Lower lobe of right lung (tissue), 2 donors: ENCODE results near the gene NMT1. TPM values are rescaled to one million over a fixed set of nuclear protein-coding genes. Genes with fewer than 3 reads are reported as not detected.

ENCODE experiments used
- ATAC-seq, 2 donors: fragments of 200-7000 bp; cut with Tn5 transposase; one replicate each; pipeline ENCODE4 v1.9.1; 2020 to 2022; ENCODE audit warnings: mild to moderate bottlenecking in 2 of 2, moderate library complexity in 2 of 2
- DNase-seq: peaks from one replicate; pipeline ENCODE4 v3.0.0-alpha.2; 2020
- H3K27ac ChIP-seq: fragments of 200-600 bp; one replicate; pipeline ENCODE4 v1.8.0; 2022
- H3K27me3 ChIP-seq: fragments of 200-600 bp; one replicate; pipeline ENCODE4 v1.8.0; 2022; ENCODE audit warnings: low read depth
- H3K36me3 ChIP-seq: fragments of 200-600 bp; one replicate; pipeline ENCODE4 v1.8.0; 2022; ENCODE audit warnings: mild to moderate bottlenecking
- H3K4me1 ChIP-seq: fragments of 200-600 bp; one replicate; pipeline ENCODE4 v1.8.0; 2022
- H3K4me3 ChIP-seq: fragments of 200-600 bp; one replicate; pipeline ENCODE4 v1.8.0; 2022; ENCODE audit warnings: mild to moderate bottlenecking
- H3K9me3 ChIP-seq: fragments of 200-600 bp; one replicate; pipeline ENCODE4 v1.8.0; 2022
- intact Hi-C: fragments of 100-400 bp; cut with DNase I; formaldehyde crosslinking; loops from one replicate; pipeline ENCODE4 v1.11.0; 2022
- total RNA-seq: library from RNA; stranded (reverse); fragmentation: NEBNext Ultra II Directional; extraction: Animal tissue kit (Norgen Biotek cat#: 25700); gene quantifications from one replicate; pipeline ENCODE4 v1.2.1, GENCODE V29; 2021
- TF ChIP-seq, protein P1 (sequence below): fragments of 200-600 bp; IDR thresholded peaks from one replicate; pipeline ENCODE4 v1.8.0; 2022; ENCODE audit warnings: antibody characterized with exemption, mild to moderate bottlenecking
- donor health status: DM: no; HTN: yes; CAD: no; lungs with severe emphysema.

NMT1 gene
- total RNA-seq, 1 donor from 2014 or later = 117 TPM

DNA sequence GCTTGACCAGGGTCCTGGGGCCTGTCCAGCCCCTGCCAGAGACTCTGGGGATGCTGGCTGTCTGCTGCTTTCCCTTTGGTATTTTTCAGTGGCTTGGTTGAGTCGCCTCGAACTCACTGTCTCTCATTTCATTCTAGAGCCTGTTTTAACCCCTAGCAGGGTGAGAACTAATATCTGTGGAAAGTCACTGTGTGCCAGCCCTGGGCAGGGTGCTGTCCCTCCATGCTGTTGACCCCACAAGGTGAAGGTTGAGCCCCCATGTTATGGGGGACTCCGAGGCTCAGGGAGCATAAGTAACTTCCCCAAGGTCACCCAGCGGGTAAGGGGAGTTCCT is 42.6 kb upstream of the NMT1 start:
- H3K4me1 ChIP-seq = peaks cover 29% of the 10 kb centered on the region
- H3K4me3 ChIP-seq = peak overlapping the region; percentile 59
- H3K9me3 ChIP-seq = no peaks in the 10 kb centered on the region
- H3K36me3 ChIP-seq = no peaks in the 10 kb centered on the region
- DNase-seq (no peak), ATAC-seq (no peak)
- H3K27me3 ChIP-seq = peaks cover 30% of the 10 kb centered on the region
- TF ChIP-seq, protein P1, sequence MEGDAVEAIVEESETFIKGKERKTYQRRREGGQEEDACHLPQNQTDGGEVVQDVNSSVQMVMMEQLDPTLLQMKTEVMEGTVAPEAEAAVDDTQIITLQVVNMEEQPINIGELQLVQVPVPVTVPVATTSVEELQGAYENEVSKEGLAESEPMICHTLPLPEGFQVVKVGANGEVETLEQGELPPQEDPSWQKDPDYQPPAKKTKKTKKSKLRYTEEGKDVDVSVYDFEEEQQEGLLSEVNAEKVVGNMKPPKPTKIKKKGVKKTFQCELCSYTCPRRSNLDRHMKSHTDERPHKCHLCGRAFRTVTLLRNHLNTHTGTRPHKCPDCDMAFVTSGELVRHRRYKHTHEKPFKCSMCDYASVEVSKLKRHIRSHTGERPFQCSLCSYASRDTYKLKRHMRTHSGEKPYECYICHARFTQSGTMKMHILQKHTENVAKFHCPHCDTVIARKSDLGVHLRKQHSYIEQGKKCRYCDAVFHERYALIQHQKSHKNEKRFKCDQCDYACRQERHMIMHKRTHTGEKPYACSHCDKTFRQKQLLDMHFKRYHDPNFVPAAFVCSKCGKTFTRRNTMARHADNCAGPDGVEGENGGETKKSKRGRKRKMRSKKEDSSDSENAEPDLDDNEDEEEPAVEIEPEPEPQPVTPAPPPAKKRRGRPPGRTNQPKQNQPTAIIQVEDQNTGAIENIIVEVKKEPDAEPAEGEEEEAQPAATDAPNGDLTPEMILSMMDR = no peak
- H3K27ac ChIP-seq = no peak overlapping the region
- intact Hi-C loops = loop anchor here (10.0 kb wide), 1 partner anchor 94 kb away; no protein-coding TSS in a partner anchor

DNA sequence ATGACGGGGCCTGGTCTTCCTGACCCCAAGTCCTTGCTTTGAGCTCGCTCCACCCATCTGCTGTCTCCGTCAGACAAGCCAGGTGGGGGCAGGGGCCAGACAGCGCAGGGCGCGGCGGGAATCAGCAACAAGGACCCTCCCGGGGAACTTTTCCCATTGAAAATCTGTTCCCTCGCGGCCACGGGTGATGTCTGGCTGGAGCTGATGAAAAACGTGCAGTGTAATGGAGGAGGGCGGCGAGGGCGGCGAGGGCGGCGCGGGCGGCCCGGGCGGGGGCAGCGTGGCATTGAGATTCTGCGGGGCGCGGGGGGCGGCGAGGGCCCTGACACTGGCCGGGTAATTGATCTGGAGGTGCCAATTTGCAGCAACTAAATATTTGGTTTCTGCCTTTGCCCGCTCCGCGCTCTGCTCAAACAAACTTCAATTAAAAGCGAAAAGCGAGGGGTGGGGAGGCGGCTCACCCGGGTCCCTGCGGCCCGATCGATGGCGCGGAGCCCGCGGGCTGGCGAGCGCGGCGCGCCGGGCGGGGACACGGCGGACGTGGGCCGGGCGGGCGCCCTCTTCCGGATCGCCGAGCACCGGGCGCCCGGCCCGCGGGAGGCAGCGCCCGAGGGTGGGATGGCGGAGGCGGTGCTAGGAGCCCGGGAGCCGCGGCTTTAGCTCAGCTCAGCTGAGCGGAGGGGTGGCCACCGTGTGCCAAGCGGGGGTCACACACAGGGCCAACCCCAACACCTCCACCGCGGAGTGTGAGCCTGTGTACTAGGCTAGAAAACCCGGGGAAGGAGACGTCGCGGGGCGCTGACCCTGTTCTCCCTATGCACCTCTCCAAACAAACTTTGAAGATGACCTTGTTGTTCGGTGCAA is 42.0 kb upstream of the NMT1 start:
- Histone ChIP-seq H3K4me1 (peaks cover 29% of the 10 kb centered on the region), H3K27ac (no peak overlapping the region), H3K4me3 (peak overlapping the region; percentile 59), H3K36me3 (no peaks in the 10 kb centered on the region), H3K27me3 (peaks cover 30% of the 10 kb centered on the region), H3K9me3 (no peaks in the 10 kb centered on the region)
- intact Hi-C loops = loop anchor here (10.0 kb wide), 1 partner anchor 94 kb away; no protein-coding TSS in a partner anchor
- peak; percentile 52 for DNase-seq
- TF ChIP-seq, protein P1 = peak; percentile 38
- peak; percentile 84 to 86 for ATAC-seq

DNA sequence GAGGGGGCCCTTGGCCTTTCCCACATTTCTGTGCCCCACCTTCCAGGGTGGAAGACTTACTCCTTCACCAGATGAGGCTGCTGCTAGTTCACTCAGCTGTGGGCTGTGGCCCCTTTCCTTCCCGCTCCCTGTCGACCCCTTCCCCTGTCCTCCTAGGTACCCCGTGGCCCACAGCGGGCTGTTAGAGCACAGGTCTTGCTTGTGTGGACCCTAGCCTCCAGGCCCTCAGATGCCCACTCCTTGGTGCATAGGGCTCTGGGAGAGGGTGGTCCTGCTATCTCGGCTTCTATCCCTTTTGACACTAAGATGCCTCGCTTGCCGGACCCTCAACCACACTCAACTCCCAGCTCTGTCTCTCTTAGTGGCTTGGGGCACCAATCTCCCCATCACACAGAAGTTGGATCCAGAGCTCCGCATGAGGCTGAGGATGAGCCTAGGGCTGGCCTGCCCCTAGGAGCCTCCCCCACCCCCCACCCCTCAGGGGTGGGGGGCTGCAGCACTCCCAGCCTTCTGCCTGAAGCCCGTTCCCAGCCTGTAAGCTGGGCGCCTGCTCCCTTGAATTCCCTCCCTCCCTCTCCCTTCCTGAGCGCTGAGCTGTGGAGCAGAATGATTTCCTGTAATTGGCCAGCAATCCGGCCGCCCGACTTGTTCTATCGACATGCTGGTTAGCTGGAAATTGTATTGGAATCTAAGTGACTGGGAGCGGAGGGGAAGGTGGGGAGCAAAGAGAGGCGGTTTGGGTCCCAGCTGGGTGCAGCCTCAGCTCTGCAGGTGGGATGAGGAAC is 40.6 kb upstream of the NMT1 start:
- H3K27me3 ChIP-seq = peaks cover 30% of the 10 kb centered on the region
- no peaks in the 10 kb centered on the region for H3K36me3 ChIP-seq
- ATAC-seq = no peak
- DNase-seq = no peak
- peaks cover 29% of the 10 kb centered on the region for H3K4me1 ChIP-seq
- H3K27ac ChIP-seq = no peak overlapping the region
- intact Hi-C loops = no loop called here
- TF ChIP-seq, protein P1 = no peak
- no peaks in the 10 kb centered on the region for H3K9me3 ChIP-seq
- no peak overlapping the region for H3K4me3 ChIP-seq

DNA sequence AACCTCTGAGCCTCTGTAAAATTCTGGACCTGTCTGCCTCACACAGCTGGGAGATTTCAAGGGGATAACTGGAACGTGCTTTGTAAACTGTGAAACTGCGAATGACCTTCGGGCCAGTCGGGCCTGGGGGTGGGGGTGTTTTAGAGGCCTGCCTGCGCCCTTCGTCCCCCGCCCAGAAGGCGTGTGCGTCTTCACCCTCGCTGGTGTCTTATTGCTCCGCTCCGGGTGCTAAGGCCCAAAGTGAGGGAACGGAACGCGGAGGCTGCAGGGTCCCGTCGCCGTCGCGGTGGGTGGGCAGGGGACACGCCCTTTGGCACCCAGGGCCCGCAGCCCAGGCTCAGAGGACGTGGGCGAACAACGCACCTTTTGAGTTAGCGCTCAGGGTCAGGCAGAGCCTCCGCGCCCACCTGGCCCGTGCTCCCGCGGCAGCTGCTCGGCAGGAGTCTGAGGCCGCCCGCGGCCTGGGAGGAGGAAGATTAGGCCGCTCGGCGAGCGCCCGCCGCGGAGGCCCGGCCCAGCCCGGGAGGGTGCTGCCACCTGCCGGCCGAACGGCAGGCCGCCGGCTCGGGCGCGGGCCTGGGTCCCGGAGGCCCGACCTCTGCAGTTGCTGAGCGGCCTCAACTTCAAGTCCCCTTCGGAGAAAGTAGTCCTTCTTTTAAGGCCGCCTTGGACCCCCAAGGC is 39.4 kb upstream of the NMT1 start:
- Histone ChIP-seq H3K9me3 (no peaks in the 10 kb centered on the region), H3K27me3 (peaks cover 30% of the 10 kb centered on the region), H3K4me1 (peaks cover 29% of the 10 kb centered on the region), H3K4me3 (peak overlapping the region; percentile 55), H3K36me3 (no peaks in the 10 kb centered on the region), H3K27ac (peak overlapping the region; percentile 72)
- ATAC-seq = peak; percentile 88 to 91
- TF ChIP-seq, protein P1 = peak; percentile 97
- DNase-seq = peak; percentile 79
- intact Hi-C loops = no loop called here

DNA sequence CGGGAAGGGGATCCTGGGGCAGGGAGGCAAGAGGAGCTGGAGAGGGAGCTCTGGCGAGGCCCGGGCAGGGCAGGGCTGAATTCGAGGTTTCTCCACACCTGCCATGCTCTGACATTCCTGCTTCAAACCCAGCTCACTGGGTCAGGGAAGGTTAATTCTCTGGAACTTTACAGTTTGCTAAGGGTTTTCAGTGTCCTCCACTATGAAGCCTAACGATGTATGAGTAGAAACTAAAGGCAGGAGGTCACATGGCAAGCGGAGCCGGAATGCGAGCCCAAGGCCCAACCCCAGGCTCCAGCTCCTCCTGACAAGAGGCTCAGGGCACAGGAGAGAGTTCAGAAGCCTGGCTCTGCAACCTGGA is 38.8 kb upstream of the NMT1 start:
- Histone ChIP-seq H3K27ac (peak overlapping the region; percentile 72), H3K27me3 (peaks cover 30% of the 10 kb centered on the region), H3K36me3 (no peaks in the 10 kb centered on the region), H3K4me1 (peaks cover 29% of the 10 kb centered on the region), H3K9me3 (no peaks in the 10 kb centered on the region), H3K4me3 (peak overlapping the region; percentile 55)
- TF ChIP-seq, protein P1 = no peak
- DNase-seq (no peak), ATAC-seq (peak in 1 of 2 donors; percentile 2)
- intact Hi-C loops = no loop called here
